Left ventricle myocardium inferior (tissue), 1 donor: ENCODE measurements around the gene LCA5L. TPM values are rescaled to one million over a fixed set of nuclear protein-coding genes. Genes with fewer than 3 reads are reported as not detected.
A peak's percentile ranks its signal among the peaks of the same experiment; 100 is the strongest.

ENCODE experiments used
- DNase-seq: peaks from one replicate; pipeline ENCODE4 v3.0.0-alpha.2; 2020
- H3K27ac ChIP-seq: fragments of 200-600 bp; replicated peaks from 2 replicates; pipeline ENCODE4 v1.8.0; 2021
- H3K27me3 ChIP-seq: fragments of 200-600 bp; 2 replicates; pipeline ENCODE4 v1.8.0; 2021; ENCODE audit warnings: low read depth
- H3K36me3 ChIP-seq: fragments of 200-600 bp; 2 replicates; pipeline ENCODE4 v1.8.0; 2021
- H3K4me1 ChIP-seq: fragments of 200-600 bp; 2 replicates; pipeline ENCODE4 v1.8.0; 2021
- H3K4me3 ChIP-seq: fragments of 200-600 bp; 2 replicates; pipeline ENCODE4 v1.8.0; 2021; ENCODE audit warnings: mild to moderate bottlenecking, moderate library complexity
- H3K9me3 ChIP-seq: fragments of 200-600 bp; replicated peaks from 2 replicates; pipeline ENCODE4 v1.8.0; 2021
- intact Hi-C: fragments of 100-400 bp; cut with micrococcal nuclease; formaldehyde crosslinking; loops from one replicate; pipeline ENCODE4 v1.11.0; 2022
- total RNA-seq: library from RNA; stranded (reverse); fragmentation: NEBNext Ultra II Directional; extraction: Animal tissue kit (Norgen Biotek cat#: 25700); gene quantifications from one replicate; pipeline ENCODE4 v1.2.1, GENCODE V29; 2021
- TF ChIP-seq, protein P1 (sequence below): fragments of 200-600 bp; IDR thresholded peaks from 2 replicates; pipeline ENCODE4 v1.8.0; 2021; ENCODE audit warnings: antibody characterized with exemption, mild to moderate bottlenecking, borderline replicate concordance
- donor health status: DM: no; HTN: yes; CAD: no; lungs with severe emphysema.

The LCA5L gene
- total RNA-seq, 1 donor from 2014 or later: 0.80 TPM

GRCh38 chr21:39456665-39457064, 11.1 kb upstream of the LCA5L start:
- intact Hi-C loops: no loop called here
- peaks cover 44% of the 10 kb centered on the region for H3K4me1 ChIP-seq

GRCh38 chr21:39454949-39455668, 9.5 kb upstream of the LCA5L start:
- peaks cover 56% of the 10 kb centered on the region for H3K4me1 ChIP-seq
- TF ChIP-seq, protein P1, sequence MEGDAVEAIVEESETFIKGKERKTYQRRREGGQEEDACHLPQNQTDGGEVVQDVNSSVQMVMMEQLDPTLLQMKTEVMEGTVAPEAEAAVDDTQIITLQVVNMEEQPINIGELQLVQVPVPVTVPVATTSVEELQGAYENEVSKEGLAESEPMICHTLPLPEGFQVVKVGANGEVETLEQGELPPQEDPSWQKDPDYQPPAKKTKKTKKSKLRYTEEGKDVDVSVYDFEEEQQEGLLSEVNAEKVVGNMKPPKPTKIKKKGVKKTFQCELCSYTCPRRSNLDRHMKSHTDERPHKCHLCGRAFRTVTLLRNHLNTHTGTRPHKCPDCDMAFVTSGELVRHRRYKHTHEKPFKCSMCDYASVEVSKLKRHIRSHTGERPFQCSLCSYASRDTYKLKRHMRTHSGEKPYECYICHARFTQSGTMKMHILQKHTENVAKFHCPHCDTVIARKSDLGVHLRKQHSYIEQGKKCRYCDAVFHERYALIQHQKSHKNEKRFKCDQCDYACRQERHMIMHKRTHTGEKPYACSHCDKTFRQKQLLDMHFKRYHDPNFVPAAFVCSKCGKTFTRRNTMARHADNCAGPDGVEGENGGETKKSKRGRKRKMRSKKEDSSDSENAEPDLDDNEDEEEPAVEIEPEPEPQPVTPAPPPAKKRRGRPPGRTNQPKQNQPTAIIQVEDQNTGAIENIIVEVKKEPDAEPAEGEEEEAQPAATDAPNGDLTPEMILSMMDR: no peak
- peak overlapping the region; percentile 18 for H3K27ac ChIP-seq
- H3K27me3 ChIP-seq: no peaks in the 10 kb centered on the region
- DNase-seq: no peak
- no peaks in the 10 kb centered on the region for H3K9me3 ChIP-seq
- intact Hi-C loops: no loop called here
- peak overlapping the region; percentile 16 for H3K4me3 ChIP-seq
- no peaks in the 10 kb centered on the region for H3K36me3 ChIP-seq

More at GRCh38 chr21:39456665-39457064, 11.1 kb upstream of the LCA5L start:
- DNase-seq: no peak
- H3K36me3 ChIP-seq: no peaks in the 10 kb centered on the region
- H3K9me3 ChIP-seq: no peaks in the 10 kb centered on the region
- TF ChIP-seq, protein P1: peak; percentile 37
- H3K27me3 ChIP-seq: no peaks in the 10 kb centered on the region
- no peak overlapping the region for H3K27ac ChIP-seq
- no peak overlapping the region for H3K4me3 ChIP-seq

DNA sequence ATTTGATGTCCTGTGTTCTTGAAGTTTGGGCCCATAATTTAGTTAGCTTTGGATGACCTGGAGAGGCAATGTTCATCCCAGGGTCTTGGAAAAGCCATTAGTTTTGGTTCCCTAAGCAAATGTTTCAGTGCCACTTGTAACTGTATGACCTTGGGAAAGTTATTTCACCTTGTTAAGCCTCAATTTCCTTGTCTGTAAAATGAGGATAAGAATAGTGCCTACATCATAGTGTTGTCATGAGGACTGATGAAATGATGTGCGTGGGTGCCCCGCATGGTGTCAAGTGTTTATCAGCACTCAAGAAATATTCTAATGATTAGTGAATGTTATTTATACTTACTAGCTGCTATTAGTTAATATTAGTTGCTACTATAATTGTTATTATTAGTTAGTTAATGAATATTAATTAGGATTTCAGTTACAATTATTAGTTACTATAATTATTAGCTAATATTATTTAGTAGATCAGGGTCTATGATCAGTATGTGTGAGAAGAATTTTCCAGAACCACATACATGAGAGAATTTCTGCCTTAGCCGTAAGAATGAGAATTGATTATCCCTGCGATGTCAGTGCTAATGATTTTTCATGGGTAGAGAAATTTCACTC, 8.1 kb upstream of the LCA5L start:
- no peaks in the 10 kb centered on the region for H3K9me3 ChIP-seq
- H3K4me1 ChIP-seq: peaks cover 56% of the 10 kb centered on the region
- no peaks in the 10 kb centered on the region for H3K27me3 ChIP-seq
- peak overlapping the region; percentile 65 for H3K4me3 ChIP-seq
- TF ChIP-seq, protein P1: no peak
- DNase-seq: no peak
- intact Hi-C loops: no loop called here
- peak overlapping the region; percentile 87 for H3K27ac ChIP-seq
- H3K36me3 ChIP-seq: no peaks in the 10 kb centered on the region

GRCh38 chr21:39452970-39453342, 7.4 kb upstream of the LCA5L start:
- no peak for DNase-seq
- Histone ChIP-seq H3K36me3 (no peaks in the 10 kb centered on the region), H3K4me1 (peaks cover 56% of the 10 kb centered on the region), H3K4me3 (peak overlapping the region; percentile 65), H3K9me3 (no peaks in the 10 kb centered on the region), H3K27ac (peak overlapping the region; percentile 87), H3K27me3 (no peaks in the 10 kb centered on the region)
- intact Hi-C loops: no loop called here
- TF ChIP-seq, protein P1: no peak

- H3K27ac ChIP-seq: peak overlapping the region; percentile 87
- peak overlapping the region; percentile 65 for H3K4me3 ChIP-seq
- DNase-seq: no peak
- no peaks in the 10 kb centered on the region for H3K36me3 ChIP-seq
- intact Hi-C loops: no loop called here
- peaks cover 56% of the 10 kb centered on the region for H3K4me1 ChIP-seq
- H3K9me3 ChIP-seq: no peaks in the 10 kb centered on the region
- TF ChIP-seq, protein P1: no peak
- H3K27me3 ChIP-seq: no peaks in the 10 kb centered on the region
Measured at GRCh38 chr21:39452207-39452969, 6.8 kb upstream of the LCA5L start.
